Fibroblast of the aortic adventitia (primary cell): Measurements from ENCODE around the gene FNTB. TPM values are rescaled to one million over a fixed set of nuclear protein-coding genes. Genes with fewer than 3 reads are reported as not detected.

ENCODE experiments used
- DNase-seq: peaks from one replicate; pipeline ENCODE4 v3.0.0-alpha.2; 2010; ENCODE audit warnings: low read depth
- H3K4me3 ChIP-seq: 2 replicates; pipeline ENCODE4 v1.5.1; 2011; ENCODE audit warnings: low read depth, mild to moderate bottlenecking, control low read depth, low read length, moderate library complexity
- total RNA-seq: library from RNA; depleted of rRNA; stranded (reverse); fragments of >200 nt; gene quantifications from 2 replicates; pipeline ENCODE4 v1.2.3, GENCODE V29; 2012; ENCODE audit warnings: low replicate concordance
- TF ChIP-seq, protein P1 (sequence below): IDR thresholded peaks from 2 replicates; pipeline ENCODE4 v1.5.1; 2011; ENCODE audit warnings: mild to moderate bottlenecking, low read length, control low read depth, inconsistent platforms; ENCODE audit not compliant: insufficient read depth

The FNTB gene
- total RNA-seq, 1 donor = 19.3 TPM

DNA sequence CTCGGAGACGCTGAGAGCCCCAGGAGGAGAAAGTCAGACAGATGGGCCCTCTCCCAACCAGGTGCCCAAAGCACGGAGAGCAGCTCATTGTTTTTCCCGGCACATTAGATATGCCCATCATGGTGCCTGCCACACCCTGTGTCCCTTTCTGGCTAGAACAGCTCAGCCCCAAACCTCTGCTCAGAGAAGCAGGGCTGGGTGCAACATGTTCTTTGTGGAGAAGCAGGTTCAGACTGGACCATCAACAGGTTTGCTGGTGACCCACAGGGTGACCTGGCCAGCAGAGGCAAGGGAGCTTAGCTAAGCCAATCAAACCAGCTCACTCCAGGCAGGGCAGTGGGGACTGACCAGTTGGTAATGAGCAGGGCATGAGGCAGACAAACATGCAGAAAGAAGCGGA is 28.0 kb upstream of the FNTB start:
- DNase-seq = no peak
- TF ChIP-seq, protein P1, sequence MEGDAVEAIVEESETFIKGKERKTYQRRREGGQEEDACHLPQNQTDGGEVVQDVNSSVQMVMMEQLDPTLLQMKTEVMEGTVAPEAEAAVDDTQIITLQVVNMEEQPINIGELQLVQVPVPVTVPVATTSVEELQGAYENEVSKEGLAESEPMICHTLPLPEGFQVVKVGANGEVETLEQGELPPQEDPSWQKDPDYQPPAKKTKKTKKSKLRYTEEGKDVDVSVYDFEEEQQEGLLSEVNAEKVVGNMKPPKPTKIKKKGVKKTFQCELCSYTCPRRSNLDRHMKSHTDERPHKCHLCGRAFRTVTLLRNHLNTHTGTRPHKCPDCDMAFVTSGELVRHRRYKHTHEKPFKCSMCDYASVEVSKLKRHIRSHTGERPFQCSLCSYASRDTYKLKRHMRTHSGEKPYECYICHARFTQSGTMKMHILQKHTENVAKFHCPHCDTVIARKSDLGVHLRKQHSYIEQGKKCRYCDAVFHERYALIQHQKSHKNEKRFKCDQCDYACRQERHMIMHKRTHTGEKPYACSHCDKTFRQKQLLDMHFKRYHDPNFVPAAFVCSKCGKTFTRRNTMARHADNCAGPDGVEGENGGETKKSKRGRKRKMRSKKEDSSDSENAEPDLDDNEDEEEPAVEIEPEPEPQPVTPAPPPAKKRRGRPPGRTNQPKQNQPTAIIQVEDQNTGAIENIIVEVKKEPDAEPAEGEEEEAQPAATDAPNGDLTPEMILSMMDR = no peak
- no peak overlapping the region for H3K4me3 ChIP-seq

DNA sequence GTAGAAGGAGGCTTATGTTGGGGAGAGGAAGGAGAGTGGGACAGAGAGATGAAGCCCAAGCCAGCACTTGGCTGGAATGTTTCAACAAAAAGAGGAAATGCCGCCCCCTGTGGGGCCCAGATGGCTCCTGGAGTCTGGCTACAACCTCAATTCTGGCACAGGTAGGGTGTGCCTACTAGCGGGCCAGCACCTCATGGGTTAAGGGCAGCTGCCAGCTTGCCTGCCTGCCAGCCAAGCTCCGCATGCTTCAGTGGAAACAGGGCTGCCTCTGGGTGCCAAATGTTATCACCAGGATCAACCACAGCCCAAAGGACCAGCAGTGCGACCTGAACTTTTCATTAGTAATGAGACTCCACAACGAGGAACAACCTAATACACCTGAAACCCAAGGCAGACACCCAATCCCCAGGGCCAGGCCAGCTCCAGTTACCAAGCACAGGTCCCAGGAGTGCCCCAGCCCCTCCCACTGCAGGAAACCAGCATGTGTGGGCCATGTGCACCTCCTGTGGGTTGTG is 25.9 kb upstream of the FNTB start:
- no peak for DNase-seq
- TF ChIP-seq, protein P1 = no peak
- H3K4me3 ChIP-seq = no peak overlapping the region

DNA sequence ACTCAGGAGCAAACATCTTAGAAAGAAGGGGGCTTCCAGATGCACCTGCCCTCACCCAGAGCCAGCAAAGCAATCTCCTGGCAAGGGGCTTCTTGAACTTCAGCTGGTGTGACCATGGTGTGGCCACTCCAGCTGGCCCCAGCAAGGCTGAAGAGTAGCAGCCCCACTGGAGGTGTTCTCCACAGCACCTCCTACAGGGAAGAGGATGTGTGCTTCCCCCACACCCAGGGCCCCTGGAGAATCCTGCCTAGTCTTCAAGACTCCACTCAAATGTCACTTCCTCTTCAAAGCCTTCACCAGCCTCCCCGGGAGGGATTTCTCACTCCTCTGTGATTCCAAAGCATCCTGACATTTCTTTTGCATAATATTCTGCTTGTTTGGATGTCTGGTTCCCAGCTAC is 23.1 kb upstream of the FNTB start:
- no peak for DNase-seq
- H3K4me3 ChIP-seq = no peak overlapping the region
- TF ChIP-seq, protein P1 = no peak

DNA sequence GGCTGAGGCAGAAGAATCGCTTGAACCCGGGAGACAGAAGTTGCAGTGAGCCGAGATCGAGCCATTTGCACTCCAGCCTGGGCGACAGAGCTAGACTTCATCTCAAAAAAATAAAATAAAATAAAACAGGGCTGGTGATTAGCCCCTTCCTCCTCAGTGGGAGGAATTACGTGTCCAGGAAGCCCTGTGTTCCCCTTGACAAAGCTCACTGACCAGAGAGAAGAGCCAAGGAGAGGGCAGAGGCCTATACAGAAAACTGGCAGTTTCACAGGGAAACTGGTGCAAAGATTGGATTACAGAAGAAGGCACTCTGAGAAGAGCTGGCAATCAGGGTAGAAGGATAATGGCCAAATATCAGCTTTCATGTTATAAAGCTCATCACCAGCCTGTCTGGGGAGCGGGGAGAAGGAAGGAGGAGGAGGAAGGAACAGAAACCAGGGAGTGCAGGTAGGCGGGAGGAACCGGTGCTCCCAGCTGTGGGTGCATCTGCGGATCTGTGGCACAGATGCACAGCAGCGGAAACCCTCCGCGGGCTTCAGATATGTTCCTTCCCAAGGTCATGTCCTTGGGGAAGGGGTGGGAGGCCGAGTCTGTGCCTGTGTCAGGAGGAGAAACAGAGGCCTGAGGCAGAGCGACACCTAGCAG is 21.2 kb upstream of the FNTB start:
- TF ChIP-seq, protein P1 = no peak
- no peak for DNase-seq
- H3K4me3 ChIP-seq = no peak overlapping the region

DNA sequence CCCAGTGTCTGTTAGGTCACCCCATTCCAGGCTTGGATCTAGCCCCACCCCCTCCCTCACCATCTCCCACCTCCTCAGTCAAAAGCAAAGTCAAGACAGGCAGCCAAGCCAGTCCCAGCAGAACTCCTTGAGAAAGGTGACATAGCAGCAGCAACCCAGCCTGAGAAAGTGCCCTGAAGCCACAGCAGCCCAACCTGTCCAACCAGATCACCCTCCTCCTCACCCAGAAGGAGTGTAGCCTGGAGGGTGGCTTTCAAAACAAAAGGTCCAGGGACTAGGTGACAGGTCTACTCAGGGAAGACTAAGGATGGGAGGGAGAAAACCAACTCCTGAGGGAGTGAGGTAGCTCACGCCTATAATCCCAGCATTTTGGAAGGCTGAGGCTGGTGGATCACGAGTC is 19.7 kb upstream of the FNTB start:
- TF ChIP-seq, protein P1 = no peak
- no peak for DNase-seq
- no peak overlapping the region for H3K4me3 ChIP-seq

DNA sequence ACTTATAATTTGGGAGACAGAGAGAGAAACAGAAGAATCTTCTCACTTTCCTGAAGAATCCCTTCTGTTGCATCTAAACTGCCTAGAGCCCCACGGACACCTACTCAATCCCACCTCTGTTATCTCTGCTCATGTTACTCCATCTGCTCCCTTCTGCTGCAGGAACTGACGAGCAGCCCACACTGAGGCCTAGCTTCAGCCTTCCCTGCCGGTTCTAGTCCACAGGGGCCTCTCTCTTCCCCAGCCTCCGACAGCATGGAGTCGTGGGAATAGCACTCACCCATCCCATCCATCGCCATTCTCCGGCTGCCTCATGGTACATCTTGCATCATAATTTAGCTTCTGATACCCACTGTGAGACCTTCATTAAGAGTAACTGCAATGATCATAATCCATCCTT is 18.5 kb upstream of the FNTB start:
- no peak for DNase-seq
- H3K4me3 ChIP-seq = no peak overlapping the region
- TF ChIP-seq, protein P1 = no peak

DNA sequence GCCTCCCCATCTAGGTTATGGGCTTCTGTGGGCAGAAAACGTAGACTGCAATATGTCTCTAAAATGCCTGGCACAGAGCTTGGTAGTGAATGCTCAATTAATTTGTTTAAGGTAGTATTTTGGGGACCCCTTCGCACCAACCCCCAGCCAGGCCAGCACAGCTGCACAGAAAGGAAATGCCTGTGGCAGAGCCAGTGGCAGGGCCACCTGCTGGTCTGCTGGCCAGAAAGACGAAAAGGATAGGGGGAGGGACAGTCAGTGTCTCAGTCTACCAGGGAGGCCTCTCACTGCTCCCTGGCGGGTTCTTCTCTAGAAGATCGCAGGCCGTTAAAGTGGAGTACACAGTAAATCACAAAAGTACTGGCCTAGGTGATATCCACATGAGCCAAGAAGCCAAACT is 18.0 kb upstream of the FNTB start:
- H3K4me3 ChIP-seq = no peak overlapping the region
- no peak for DNase-seq
- TF ChIP-seq, protein P1 = no peak
